NT2/D1 (cell line): ENCODE data around the gene ORAI2.
A peak's percentile ranks its signal among the peaks of the same experiment; 100 is the strongest.

Experiments used
- DNase-seq: peaks from one replicate; pipeline ENCODE4 v3.0.0-alpha.2; 2011; ENCODE audit warnings: low read depth, low spot score
- H3K27me3 ChIP-seq: 2 replicates; pipeline ENCODE4 v1.6.0; 2011; ENCODE audit warnings: mild to moderate bottlenecking; ENCODE audit not compliant: insufficient read length, insufficient read depth
- H3K36me3 ChIP-seq: 2 replicates; pipeline ENCODE4 v1.6.1; 2011; ENCODE audit warnings: mild to moderate bottlenecking, low read length, mixed read lengths; ENCODE audit not compliant: insufficient read depth, insufficient read length
- H3K4me1 ChIP-seq: 2 replicates; pipeline ENCODE4 v1.5.1; 2011; ENCODE audit not compliant: insufficient read depth, insufficient read length
- H3K4me3 ChIP-seq: 2 replicates; pipeline ENCODE4 v1.5.1; 2011; ENCODE audit warnings: low read depth; ENCODE audit not compliant: insufficient read length
- H3K9ac ChIP-seq: 2 replicates; pipeline ENCODE4 v1.6.0; 2011; ENCODE audit warnings: low read depth; ENCODE audit not compliant: insufficient read length
- H3K9me3 ChIP-seq: 2 replicates; pipeline ENCODE4 v1.5.1; 2011; ENCODE audit warnings: mild to moderate bottlenecking, low read length; ENCODE audit not compliant: insufficient read depth
- SUZ12 ChIP-seq: IDR thresholded peaks from 2 replicates; pipeline ENCODE4 v1.6.1; 2011; ENCODE audit not compliant: insufficient read length, insufficient read depth; ENCODE audit errors: extremely low read depth
- YY1 ChIP-seq: IDR thresholded peaks from 2 replicates; pipeline ENCODE4 v1.6.1; 2011; ENCODE audit not compliant: insufficient read length, insufficient read depth
- ZNF274 ChIP-seq: IDR thresholded peaks from 2 replicates; pipeline ENCODE4 v1.6.1; 2011; ENCODE audit warnings: mild to moderate bottlenecking, low read depth, low read length

ORAI2 gene

DNA sequence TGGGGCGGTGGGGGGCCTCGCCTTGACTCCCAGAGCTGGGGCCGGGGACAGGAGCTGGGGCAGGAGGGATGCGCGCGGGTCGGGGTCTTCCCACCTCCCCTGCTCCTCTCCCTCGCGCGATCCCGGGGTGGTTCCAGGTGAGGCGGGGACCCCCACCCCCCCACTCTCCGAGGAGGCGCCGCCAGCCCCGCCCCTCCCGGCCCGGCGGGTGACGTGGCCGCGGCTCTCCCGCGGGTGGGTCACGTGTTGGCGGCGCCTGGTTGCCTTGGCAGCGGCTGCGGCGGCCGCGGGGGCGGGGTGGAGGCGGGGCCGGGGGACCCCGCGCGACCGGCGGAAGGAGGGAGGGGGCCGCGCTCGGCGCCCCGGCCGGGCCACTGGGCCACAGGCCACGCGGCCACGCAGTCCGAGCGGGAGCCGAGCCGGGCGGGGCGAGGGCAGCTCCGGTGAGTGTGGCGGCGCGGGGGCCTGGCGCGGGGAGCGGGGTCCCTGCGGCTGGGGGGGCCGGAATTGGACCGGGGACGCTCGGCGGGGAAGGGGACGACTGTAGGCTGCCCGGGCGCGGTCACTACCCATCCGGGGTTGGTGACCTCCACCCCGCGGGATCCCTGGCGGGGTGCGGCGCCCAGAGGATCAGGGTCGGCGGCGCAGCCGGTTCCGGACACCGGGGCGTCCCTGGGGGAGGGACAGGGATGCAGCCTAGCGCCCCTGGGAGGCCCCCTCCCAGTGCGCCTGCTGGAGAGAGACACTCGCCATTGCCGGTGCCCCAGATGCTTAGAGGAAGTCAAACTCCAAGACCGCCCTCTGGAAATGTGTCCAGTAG lies at the start of gene ORAI2:
ORAI2 (plus strand) TSS at position 357 of the 820 bp plus-strand sequence. CDS start 5,382 bp downstream, outside the sequence.
- TF ChIP-seq YY1 (no peak), SUZ12 (no peak), ZNF274 (no peak)
- Histone ChIP-seq H3K36me3 (peaks cover 10% of the 10 kb centered on the region), H3K27me3 (no peaks in the 10 kb centered on the region), H3K4me3 (peak within 1 kb of the TSS; percentile 68), H3K4me1 (peaks cover 9% of the 10 kb centered on the region), H3K9me3 (no peaks in the 10 kb centered on the region), H3K9ac (peak within 1 kb of the TSS; percentile 80)
- DNase-seq = no peak

DNA sequence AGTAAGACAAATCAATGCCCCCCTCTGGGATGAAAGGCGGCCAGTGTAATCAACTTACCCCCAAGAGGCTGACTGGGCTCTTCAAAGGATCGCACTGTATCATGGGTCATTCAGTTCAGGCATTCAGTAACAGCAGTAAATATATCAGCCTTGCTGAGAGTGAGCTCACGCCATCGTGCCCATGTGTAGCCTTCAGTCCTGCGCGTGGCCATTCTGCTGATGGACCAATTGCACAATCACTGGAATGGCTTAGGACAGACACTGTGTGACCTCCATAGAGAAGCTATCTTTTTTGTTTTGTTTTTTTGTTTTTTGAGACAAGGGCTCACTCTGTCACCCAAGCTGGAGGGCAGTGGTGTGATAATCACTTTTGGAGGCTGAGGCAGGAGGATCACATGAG lies 46.3 kb upstream of the ORAI2 start:
- peaks cover 3% of the 10 kb centered on the region for H3K4me1 ChIP-seq
- H3K9ac ChIP-seq = no peak overlapping the region
- H3K4me3 ChIP-seq = no peak overlapping the region
- TF ChIP-seq ZNF274 = no peak
- no peaks in the 10 kb centered on the region for H3K9me3 ChIP-seq
- peaks cover 25% of the 10 kb centered on the region for H3K36me3 ChIP-seq
- H3K27me3 ChIP-seq = no peaks in the 10 kb centered on the region
- no peak for DNase-seq

GRCh38 chr7:102389810-102390209 lies 43.6 kb upstream of the ORAI2 start:
- H3K9ac ChIP-seq = no peak overlapping the region
- H3K4me1 ChIP-seq = no peaks in the 10 kb centered on the region
- peaks cover 28% of the 10 kb centered on the region for H3K36me3 ChIP-seq
- TF ChIP-seq SUZ12 (no peak), YY1 (no peak), ZNF274 (no peak)
- no peaks in the 10 kb centered on the region for H3K9me3 ChIP-seq
- H3K4me3 ChIP-seq = no peak overlapping the region
- no peaks in the 10 kb centered on the region for H3K27me3 ChIP-seq
- no peak for DNase-seq

- H3K9me3 ChIP-seq = no peaks in the 10 kb centered on the region
- no peaks in the 10 kb centered on the region for H3K4me1 ChIP-seq
- TF ChIP-seq ZNF274 (no peak), SUZ12 (no peak), YY1 (no peak)
- peaks cover 28% of the 10 kb centered on the region for H3K36me3 ChIP-seq
- DNase-seq = peak; percentile 82
- no peak overlapping the region for H3K9ac ChIP-seq
- H3K27me3 ChIP-seq = no peaks in the 10 kb centered on the region
- no peak overlapping the region for H3K4me3 ChIP-seq
These were observed 42.5 kb upstream of the ORAI2 start for GRCh38 chr7:102390697-102391484.

DNA sequence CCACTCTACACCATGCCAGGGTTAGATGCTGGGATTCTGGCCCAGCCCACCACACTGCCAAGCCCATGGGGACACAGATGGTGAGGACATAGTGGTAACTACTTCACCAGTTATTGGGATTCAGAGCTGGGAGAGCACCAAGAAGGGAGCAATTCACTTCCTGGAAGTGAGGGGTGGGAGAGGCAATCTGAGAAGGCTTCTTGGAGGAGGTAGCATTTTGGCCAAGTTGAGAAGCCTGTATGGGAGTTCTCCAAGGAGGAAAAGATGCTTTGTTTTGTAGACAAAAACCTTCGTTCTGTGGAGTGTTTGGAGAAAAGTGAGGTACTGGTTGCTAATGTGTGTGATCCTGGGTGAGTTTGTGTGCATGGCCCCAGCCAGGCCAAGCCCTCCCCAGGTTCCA lies 41.0 kb upstream of the ORAI2 start:
- Histone ChIP-seq H3K4me3 (no peak overlapping the region), H3K36me3 (peaks cover 20% of the 10 kb centered on the region)

GRCh38 chr7:102393467-102393866 lies 39.9 kb upstream of the ORAI2 start:
- H3K4me1 ChIP-seq = no peaks in the 10 kb centered on the region
- TF ChIP-seq YY1 = no peak
- no peak for TF ChIP-seq SUZ12
- no peak for TF ChIP-seq ZNF274
- no peaks in the 10 kb centered on the region for H3K9me3 ChIP-seq
- peaks cover 20% of the 10 kb centered on the region for H3K36me3 ChIP-seq
- no peak for DNase-seq
- no peaks in the 10 kb centered on the region for H3K27me3 ChIP-seq
- no peak overlapping the region for H3K9ac ChIP-seq
- no peak overlapping the region for H3K4me3 ChIP-seq

More for the DNA sequence above, 41.0 kb upstream of the ORAI2 start:
- TF ChIP-seq ZNF274 = no peak
- no peak for TF ChIP-seq YY1
- no peak for TF ChIP-seq SUZ12
- H3K9ac ChIP-seq = no peak overlapping the region
- DNase-seq = no peak
- no peaks in the 10 kb centered on the region for H3K4me1 ChIP-seq
- no peaks in the 10 kb centered on the region for H3K27me3 ChIP-seq
- no peaks in the 10 kb centered on the region for H3K9me3 ChIP-seq

DNA sequence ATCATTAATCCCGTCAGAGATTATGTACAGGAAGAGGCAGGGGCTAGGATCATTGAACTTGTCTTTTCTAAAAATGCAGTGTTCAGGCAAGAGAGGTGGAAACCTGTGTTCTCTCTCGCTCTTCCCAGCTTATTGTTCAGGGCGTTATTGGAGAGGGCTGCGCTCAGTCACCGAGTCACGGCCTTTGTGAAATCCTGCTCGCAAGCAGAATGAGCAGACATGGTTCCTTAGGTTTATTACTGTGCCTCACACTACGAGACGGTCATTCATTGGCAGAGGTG lies 37.8 kb upstream of the ORAI2 start:
- no peaks in the 10 kb centered on the region for H3K4me1 ChIP-seq
- DNase-seq = no peak
- peak overlapping the region; percentile 65 for H3K9ac ChIP-seq
- peak overlapping the region; percentile 78 for H3K4me3 ChIP-seq
- peaks cover 35% of the 10 kb centered on the region for H3K36me3 ChIP-seq
- H3K9me3 ChIP-seq = no peaks in the 10 kb centered on the region
- TF ChIP-seq ZNF274 (no peak), SUZ12 (no peak), YY1 (no peak)
- no peaks in the 10 kb centered on the region for H3K27me3 ChIP-seq
